Ovary (tissue), 1 donor: ENCODE measurements around the gene SUGCT.

Experiments
- EP300 ChIP-seq: sonication (generic); formaldehyde crosslinking; IDR thresholded peaks from one replicate; pipeline ENCODE4 v1.6.1; 2017; ENCODE audit warnings: antibody characterized with exemption
- POLR2A ChIP-seq: fragments of 450-650 bp; IDR thresholded peaks from one replicate; pipeline ENCODE4 v1.6.1; 2017; ENCODE audit warnings: antibody characterized with exemption, mild to moderate bottlenecking, moderate library complexity

- TF ChIP-seq EP300, result no peak
- no peak for TF ChIP-seq POLR2A
Observed at GRCh38 chr7:40782836-40783235, 648.0 kb downstream of the SUGCT start.
